ENCODE data around the gene ADAMTS15. TPM values are rescaled to one million over a fixed set of nuclear protein-coding genes. Genes with fewer than 3 reads are reported as not detected.

ADAMTS15 gene
- total RNA-seq, 2 experiments from 2014 or later: 0.08 to 0.11 TPM

GRCh38 chr11:130408401-130408890 lies 40.0 kb upstream of the ADAMTS15 start:
- H3K27ac ChIP-seq (ENCODE audit: low read depth in 1 of 2, low read length in 2 of 2): no peak overlapping the region
- no peak for TF ChIP-seq CTCF (IDR thresholded peaks at IDR 0.05)
- H3K27me3 Mint-ChIP-seq: peaks cover 19% of the 10 kb centered on the region
- no peak overlapping the region for H3K27ac Mint-ChIP-seq
- H3K36me3 ChIP-seq (ENCODE audit: insufficient read depth, low read length): no peaks in the 10 kb centered on the region
- H3K9me3 Mint-ChIP-seq: no peaks in the 10 kb centered on the region
- intact Hi-C loops (cut with DNase I, micrococcal nuclease): no loop called here
- H3K27me3 ChIP-seq (ENCODE audit: control insufficient read depth in 1 of 2, insufficient read depth in 2 of 2, low read length in 2 of 2): no peaks in the 10 kb centered on the region
- no peaks in the 10 kb centered on the region for H3K4me1 Mint-ChIP-seq (ENCODE audit: low read depth)
- CTCF ChIA-PET: no interaction called here
- DNase-seq (no peak), ATAC-seq (ENCODE audit: poor library complexity) (no peak)
- H3K9me3 ChIP-seq (ENCODE audit: control insufficient read depth in 1 of 2, insufficient read depth in 1 of 2, low read length in 2 of 2): no peaks in the 10 kb centered on the region
- H3K4me3 Mint-ChIP-seq: no peak overlapping the region
- POLR2A ChIA-PET: no interaction called here
- H3K4me1 ChIP-seq (ENCODE audit: insufficient read depth, low read length): no peaks in the 10 kb centered on the region
- no peak overlapping the region for H3K4me3 ChIP-seq (ENCODE audit: low read length)
- H3K36me3 Mint-ChIP-seq (ENCODE audit: low read depth): no peaks in the 10 kb centered on the region

- ChIA-PET POLR2A (no interaction called here), CTCF (no interaction called here)
- no peaks in the 10 kb centered on the region for H3K9me3 Mint-ChIP-seq
Measured at GRCh38 chr11:130408901-130409300, 39.5 kb upstream of the ADAMTS15 start.

DNA sequence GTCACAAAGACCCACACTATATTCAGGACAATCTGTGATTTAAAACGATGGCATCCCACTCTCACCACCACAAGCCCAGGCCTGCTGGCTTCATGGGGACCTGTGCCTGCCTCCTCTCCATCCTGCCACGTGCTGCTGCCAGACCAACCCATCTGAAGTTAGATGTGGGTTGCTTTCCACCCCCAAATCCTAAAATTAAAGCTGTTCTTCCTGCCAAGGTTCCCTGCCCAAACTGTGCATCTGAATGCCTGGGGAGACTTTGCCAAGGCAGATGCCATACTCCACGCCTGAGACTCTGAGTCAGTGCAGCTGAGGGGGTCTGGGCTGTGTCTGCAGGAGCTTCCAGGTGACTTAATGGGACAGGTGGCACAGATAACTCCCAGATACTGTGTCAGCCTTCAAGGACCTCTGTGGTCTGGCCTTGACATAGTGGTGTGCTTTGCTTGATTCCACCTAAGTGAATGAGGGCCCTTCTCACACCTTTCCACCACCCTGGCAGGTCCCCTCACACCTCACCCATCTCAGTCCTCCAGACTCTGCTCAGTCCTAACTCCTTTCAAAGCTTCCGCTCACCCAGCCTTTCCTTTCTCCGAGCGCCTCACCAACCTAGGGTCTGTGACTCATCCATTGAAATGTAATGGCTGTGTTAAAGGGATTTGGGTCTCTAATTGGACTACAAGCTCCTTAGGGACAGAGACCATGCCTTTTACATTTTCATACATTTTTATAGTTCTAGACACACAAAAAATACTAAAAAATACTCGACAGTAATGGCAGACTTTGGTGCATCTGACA lies 38.7 kb upstream of the ADAMTS15 start:
- DNase-seq: no peak
- Mint-ChIP-seq H3K36me3 (ENCODE audit: low read depth) (no peaks in the 10 kb centered on the region), H3K4me1 (ENCODE audit: low read depth) (no peaks in the 10 kb centered on the region), H3K27ac (no peak overlapping the region), H3K27me3 (peaks cover 20% of the 10 kb centered on the region), H3K4me3 (no peak overlapping the region), H3K9me3 (no peaks in the 10 kb centered on the region)
- ChIA-PET CTCF (no interaction called here), POLR2A (no interaction called here)
- Histone ChIP-seq H3K4me3 (ENCODE audit: low read length) (no peak overlapping the region), H3K36me3 (ENCODE audit: insufficient read depth, low read length) (no peaks in the 10 kb centered on the region), H3K27ac (ENCODE audit: low read depth in 1 of 2, low read length in 2 of 2) (no peak overlapping the region), H3K27me3 (ENCODE audit: control insufficient read depth in 1 of 2, insufficient read depth in 2 of 2, low read length in 2 of 2) (no peaks in the 10 kb centered on the region), H3K9me3 (ENCODE audit: control insufficient read depth in 1 of 2, insufficient read depth in 1 of 2, low read length in 2 of 2) (no peaks in the 10 kb centered on the region), H3K4me1 (ENCODE audit: insufficient read depth, low read length) (no peaks in the 10 kb centered on the region)
- no peak for TF ChIP-seq CTCF (IDR thresholded peaks at IDR 0.05)
- intact Hi-C loops (cut with DNase I, micrococcal nuclease): no loop called here
- no peak for ATAC-seq (ENCODE audit: poor library complexity)

More at GRCh38 chr11:130408901-130409300, 39.5 kb upstream of the ADAMTS15 start:
- TF ChIP-seq CTCF (IDR thresholded peaks at IDR 0.05): no peak
- no peak for ATAC-seq (ENCODE audit: poor library complexity)
- no peak overlapping the region for H3K27ac Mint-ChIP-seq
- no peaks in the 10 kb centered on the region for H3K36me3 ChIP-seq (ENCODE audit: insufficient read depth, low read length)
- no peaks in the 10 kb centered on the region for H3K4me1 Mint-ChIP-seq (ENCODE audit: low read depth)
- H3K9me3 ChIP-seq (ENCODE audit: control insufficient read depth in 1 of 2, insufficient read depth in 1 of 2, low read length in 2 of 2): no peaks in the 10 kb centered on the region
- no peak overlapping the region for H3K4me3 ChIP-seq (ENCODE audit: low read length)
- H3K27me3 ChIP-seq (ENCODE audit: control insufficient read depth in 1 of 2, insufficient read depth in 2 of 2, low read length in 2 of 2): no peaks in the 10 kb centered on the region
- no peaks in the 10 kb centered on the region for H3K36me3 Mint-ChIP-seq (ENCODE audit: low read depth)
- H3K27me3 Mint-ChIP-seq: peaks cover 19% of the 10 kb centered on the region
- H3K4me3 Mint-ChIP-seq: no peak overlapping the region
- intact Hi-C loops (cut with DNase I, micrococcal nuclease): no loop called here
- DNase-seq: no peak
- no peaks in the 10 kb centered on the region for H3K4me1 ChIP-seq (ENCODE audit: insufficient read depth, low read length)
- H3K27ac ChIP-seq (ENCODE audit: low read depth in 1 of 2, low read length in 2 of 2): no peak overlapping the region
